PC-9 (cell line): ENCODE measurements around the gene TMEM179. TPM values are rescaled to one million over a fixed set of nuclear protein-coding genes. Genes with fewer than 3 reads are reported as not detected.

Experiments
- BruUV-seq: library from RNA; stranded (reverse); fragments of 400-500 nt; replicated peaks from 2 replicates; lab custom pipeline; 2021; lab: Mats Ljungman, UMichigan
- CTCF ChIA-PET: fragments of 300-600 bp; sonication (Branson Sonifier 250); formaldehyde crosslinking; loops from one replicate; lab custom pipeline; 2022; ENCODE audit warnings: antibody characterized with exemption; lab: Charles Lee
- POLR2A ChIA-PET: fragments of 300-600 bp; sonication (Branson Sonifier 250); formaldehyde crosslinking; loops from one replicate; lab custom pipeline; 2022; ENCODE audit warnings: antibody characterized with exemption; ENCODE audit not compliant: unreplicated experiment; lab: Charles Lee
- DNase-seq, 2 experiments: peaks; one replicate each; pipeline versions ENCODE4 v3.0.0 to v3.0.0-alpha.2; 2015 to 2022; ENCODE audit warnings: mixed read lengths in 1 of 2
- H2AFZ ChIP-seq: fragments of 200-600 bp; sonication (generic); 2 replicates; pipeline ENCODE4 v1.8.1; 2017; ENCODE audit warnings: antibody characterized with exemption
- H3F3A ChIP-seq: fragments of 200-600 bp; sonication (generic); 2 replicates; pipeline ENCODE4 v1.8.1; 2017; ENCODE audit warnings: antibody characterized with exemption, mild to moderate bottlenecking, low read depth; ENCODE audit not compliant: insufficient read depth
- H3K27ac ChIP-seq: fragments of 200-600 bp; sonication (generic); 2 replicates; pipeline ENCODE4 v1.6.1; 2016; ENCODE audit warnings: mixed run types
- H3K27me3 ChIP-seq: fragments of 200-600 bp; sonication (generic); 2 replicates; pipeline ENCODE4 v1.6.1; 2016; ENCODE audit warnings: low read depth, mixed run types; ENCODE audit not compliant: insufficient read depth
- H3K36me3 ChIP-seq: fragments of 200-600 bp; sonication (generic); 2 replicates; pipeline ENCODE4 v1.6.1; 2016; ENCODE audit warnings: low read depth, mixed run types
- H3K4me1 ChIP-seq: fragments of 200-600 bp; sonication (generic); replicated peaks from 2 replicates; pipeline ENCODE4 v1.6.1; 2016; ENCODE audit warnings: mixed run types; ENCODE audit not compliant: insufficient read depth
- H3K4me2 ChIP-seq: fragments of 200-600 bp; sonication (generic); 2 replicates; pipeline ENCODE4 v1.6.1; 2017; ENCODE audit warnings: mixed run types
- H3K4me3 ChIP-seq: fragments of 200-600 bp; sonication (generic); 2 replicates; pipeline ENCODE4 v1.6.1; 2016; ENCODE audit warnings: mixed run types
- H3K79me2 ChIP-seq: fragments of 200-600 bp; sonication (generic); 2 replicates; pipeline ENCODE4 v1.6.1; 2017; ENCODE audit warnings: low read depth, mixed run types
- H3K9me2 ChIP-seq: fragments of 200-600 bp; sonication (generic); 2 replicates; pipeline ENCODE4 v1.8.1; 2017; ENCODE audit warnings: mild to moderate bottlenecking; ENCODE audit not compliant: insufficient read depth
- H3K9me3 ChIP-seq: fragments of 200-600 bp; sonication (generic); 2 replicates; pipeline ENCODE4 v1.8.1; 2016; ENCODE audit warnings: low read depth; ENCODE audit not compliant: insufficient read depth
- H4K20me1 ChIP-seq: fragments of 200-600 bp; sonication (generic); 2 replicates; pipeline ENCODE4 v1.8.1; 2017; ENCODE audit not compliant: insufficient read depth
- EZH2 ChIP-seq: fragments of 200-600 bp; sonication (generic); IDR thresholded peaks from 2 replicates; pipeline ENCODE4 v1.8.0; 2017; ENCODE audit warnings: antibody characterized with exemption, low read depth
- intact Hi-C: fragments of 100-400 bp; cut with micrococcal nuclease; formaldehyde crosslinking; loops from one replicate; pipeline ENCODE4 v1.10.0; 2022; ENCODE audit not compliant: unreplicated experiment
- total RNA-seq: library from RNA; stranded (reverse); gene quantifications from 2 replicates; pipeline ENCODE4 v1.2.3, GENCODE V29; 2021
- TF ChIP-seq, protein P1 (sequence below): fragments of 200-600 bp; sonication (generic); conservative IDR thresholded peaks from 2 replicates; pipeline ENCODE4 v1.6.1; 2017; ENCODE audit warnings: mixed run types, antibody characterized with exemption, mild to moderate bottlenecking, moderate library complexity

The TMEM179 gene
- total RNA-seq, 1 experiment from 2014 or later: not detected

DNA sequence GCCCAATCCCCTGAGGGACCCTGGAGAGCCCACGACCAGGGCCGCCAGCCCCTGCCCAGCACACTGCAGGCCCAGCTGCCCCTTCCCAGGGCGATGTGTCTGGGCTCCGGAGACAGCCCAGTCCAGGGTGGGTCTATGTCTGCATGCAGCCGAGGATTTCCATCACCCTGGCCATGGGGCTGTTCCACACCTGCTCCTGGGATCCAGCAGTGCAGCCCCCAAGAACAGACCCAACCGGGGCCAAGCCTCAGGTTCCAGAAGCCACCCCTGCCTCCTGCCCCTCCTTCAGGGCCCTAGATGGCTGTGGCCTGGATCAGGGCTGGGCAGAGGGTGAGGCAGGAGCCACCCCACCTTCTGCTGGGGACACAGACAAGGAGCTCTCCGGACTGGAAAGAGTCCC, 13.5 kb downstream of the TMEM179 start:
- Histone ChIP-seq H3K36me3 (no peaks in the 10 kb centered on the region), H3K9me3 (no peaks in the 10 kb centered on the region), H3K4me1 (no peaks in the 10 kb centered on the region), H3K27ac (no peak overlapping the region), H4K20me1 (no peaks in the 10 kb centered on the region), H3K4me3 (no peak overlapping the region), H3K4me2 (peak overlapping the region; percentile 52; the same call in 1 of the 2 replicates), H2AFZ (no peak overlapping the region), H3K79me2 (no peaks in the 10 kb centered on the region), H3F3A (no peaks in the 10 kb centered on the region), H3K27me3 (peaks cover 100% of the 10 kb centered on the region), H3K9me2 (no peaks in the 10 kb centered on the region)
- intact Hi-C loops: no loop called here
- CTCF ChIA-PET: no interaction called here
- POLR2A ChIA-PET: interaction anchor here (0.6 kb wide), 1 partner anchor 14 kb away, joined by 5 read pairs; no protein-coding TSS in a partner anchor
- BruUV-seq: no TSS peak
- no peak for TF ChIP-seq EZH2
- TF ChIP-seq, protein P1, sequence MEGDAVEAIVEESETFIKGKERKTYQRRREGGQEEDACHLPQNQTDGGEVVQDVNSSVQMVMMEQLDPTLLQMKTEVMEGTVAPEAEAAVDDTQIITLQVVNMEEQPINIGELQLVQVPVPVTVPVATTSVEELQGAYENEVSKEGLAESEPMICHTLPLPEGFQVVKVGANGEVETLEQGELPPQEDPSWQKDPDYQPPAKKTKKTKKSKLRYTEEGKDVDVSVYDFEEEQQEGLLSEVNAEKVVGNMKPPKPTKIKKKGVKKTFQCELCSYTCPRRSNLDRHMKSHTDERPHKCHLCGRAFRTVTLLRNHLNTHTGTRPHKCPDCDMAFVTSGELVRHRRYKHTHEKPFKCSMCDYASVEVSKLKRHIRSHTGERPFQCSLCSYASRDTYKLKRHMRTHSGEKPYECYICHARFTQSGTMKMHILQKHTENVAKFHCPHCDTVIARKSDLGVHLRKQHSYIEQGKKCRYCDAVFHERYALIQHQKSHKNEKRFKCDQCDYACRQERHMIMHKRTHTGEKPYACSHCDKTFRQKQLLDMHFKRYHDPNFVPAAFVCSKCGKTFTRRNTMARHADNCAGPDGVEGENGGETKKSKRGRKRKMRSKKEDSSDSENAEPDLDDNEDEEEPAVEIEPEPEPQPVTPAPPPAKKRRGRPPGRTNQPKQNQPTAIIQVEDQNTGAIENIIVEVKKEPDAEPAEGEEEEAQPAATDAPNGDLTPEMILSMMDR: no peak
- no peak for DNase-seq

DNA sequence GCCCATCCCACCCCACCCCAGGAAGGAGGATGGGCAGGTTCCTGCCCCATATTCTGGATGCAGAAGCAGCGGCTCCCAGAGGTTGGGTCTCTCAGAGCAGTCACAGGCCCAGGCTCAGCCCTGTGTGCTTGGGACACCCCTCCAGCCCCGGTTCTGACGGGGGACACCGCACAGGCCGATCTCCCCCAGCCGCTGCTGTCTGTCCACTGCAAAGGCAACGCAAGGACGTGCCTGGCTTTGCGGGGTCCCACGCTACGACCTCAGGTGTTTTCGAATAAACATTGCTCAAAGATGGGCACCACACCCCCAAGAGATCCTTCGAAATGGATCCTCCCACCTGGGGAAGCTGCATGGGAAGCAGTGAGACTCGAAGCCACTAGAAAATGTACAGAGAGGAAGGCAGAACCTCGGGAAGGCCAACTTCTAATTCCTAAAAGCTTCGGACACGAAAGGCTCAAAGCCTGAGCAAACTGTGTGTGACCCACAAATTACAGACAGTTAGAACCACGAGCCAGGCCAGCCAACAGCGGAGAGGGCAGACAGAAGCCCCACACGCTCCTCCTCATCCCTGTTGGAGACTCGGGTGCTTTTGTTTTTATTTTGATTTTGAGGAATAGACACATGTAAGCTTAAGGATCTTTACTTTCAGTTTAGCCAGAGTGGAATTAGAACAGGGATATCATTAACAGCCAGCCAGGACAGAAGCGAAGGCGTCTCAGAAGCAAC, 14.2 kb downstream of the TMEM179 start:
- Histone ChIP-seq H3K9me3 (no peaks in the 10 kb centered on the region), H3K27me3 (peaks cover 100% of the 10 kb centered on the region), H3K4me2 (peak overlapping the region; percentile 52; the same call in 1 of the 2 replicates), H3K9me2 (no peaks in the 10 kb centered on the region), H3K4me1 (no peaks in the 10 kb centered on the region), H3F3A (no peaks in the 10 kb centered on the region), H3K4me3 (peak overlapping the region; percentile 35; the same call in 1 of the 2 replicates), H3K36me3 (no peaks in the 10 kb centered on the region), H2AFZ (no peak overlapping the region), H3K27ac (no peak overlapping the region), H3K79me2 (no peaks in the 10 kb centered on the region), H4K20me1 (no peaks in the 10 kb centered on the region)
- CTCF ChIA-PET: no interaction called here
- DNase-seq: no peak
- no TSS peak for BruUV-seq
- TF ChIP-seq EZH2: no peak
- TF ChIP-seq, protein P1: no peak
- intact Hi-C loops: no loop called here
- POLR2A ChIA-PET: interaction anchor here (0.6 kb wide), 1 partner anchor 14 kb away, joined by 5 read pairs; no protein-coding TSS in a partner anchor

DNA sequence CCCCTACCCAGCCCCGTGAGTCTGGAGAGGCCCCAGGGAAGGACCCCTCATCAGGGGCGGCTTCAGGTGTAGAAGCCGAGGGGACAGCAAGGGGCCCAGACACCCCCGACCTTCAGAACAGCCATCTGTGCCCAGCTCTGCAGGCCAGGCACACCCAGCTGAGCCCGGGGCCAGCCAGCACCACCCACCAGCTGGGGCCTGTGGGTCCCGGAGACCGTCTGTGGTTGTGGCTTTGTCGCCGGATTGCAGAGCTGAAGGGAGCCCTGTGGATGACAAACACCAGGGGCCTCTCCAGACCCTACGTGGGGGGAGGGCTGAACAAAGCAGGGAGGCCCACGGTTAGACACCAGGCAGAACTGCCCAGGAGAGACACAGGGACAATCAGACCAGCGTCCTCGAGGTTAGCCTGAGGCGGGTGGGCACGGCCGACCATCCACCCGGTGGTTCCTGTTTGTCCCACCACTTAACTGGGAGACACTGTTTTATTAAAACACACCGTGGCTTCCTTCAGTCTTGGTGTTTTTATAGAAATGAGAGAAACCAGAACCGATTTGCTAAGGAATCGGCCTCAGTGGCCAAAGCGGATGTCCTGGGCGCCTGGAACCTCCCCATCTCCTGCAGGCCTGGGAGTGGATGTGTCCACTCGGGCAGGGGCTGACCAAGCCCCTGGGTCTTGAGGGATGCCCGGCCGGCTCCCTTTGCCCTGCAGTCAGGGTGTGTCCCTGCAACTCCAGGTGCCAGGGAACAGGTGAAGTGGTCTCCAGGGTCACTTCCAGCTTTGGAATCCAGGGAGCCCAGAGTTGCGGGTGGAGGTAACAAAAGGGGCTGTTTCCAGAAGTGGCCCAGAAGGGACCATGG, 15.0 kb downstream of the TMEM179 start:
- intact Hi-C loops: no loop called here
- Histone ChIP-seq H4K20me1 (no peaks in the 10 kb centered on the region), H3K79me2 (no peaks in the 10 kb centered on the region), H3K27ac (no peak overlapping the region), H2AFZ (no peak overlapping the region), H3K9me3 (no peaks in the 10 kb centered on the region), H3F3A (no peaks in the 10 kb centered on the region), H3K4me1 (no peaks in the 10 kb centered on the region), H3K36me3 (no peaks in the 10 kb centered on the region), H3K4me3 (no peak overlapping the region), H3K4me2 (no peak overlapping the region), H3K9me2 (no peaks in the 10 kb centered on the region), H3K27me3 (peaks cover 100% of the 10 kb centered on the region)
- BruUV-seq: no TSS peak
- CTCF ChIA-PET: no interaction called here
- no peak for DNase-seq
- TF ChIP-seq, protein P1: no peak
- TF ChIP-seq EZH2: no peak
- POLR2A ChIA-PET: no interaction called here
